ENCODE results near the gene ZNF248.

DNA sequence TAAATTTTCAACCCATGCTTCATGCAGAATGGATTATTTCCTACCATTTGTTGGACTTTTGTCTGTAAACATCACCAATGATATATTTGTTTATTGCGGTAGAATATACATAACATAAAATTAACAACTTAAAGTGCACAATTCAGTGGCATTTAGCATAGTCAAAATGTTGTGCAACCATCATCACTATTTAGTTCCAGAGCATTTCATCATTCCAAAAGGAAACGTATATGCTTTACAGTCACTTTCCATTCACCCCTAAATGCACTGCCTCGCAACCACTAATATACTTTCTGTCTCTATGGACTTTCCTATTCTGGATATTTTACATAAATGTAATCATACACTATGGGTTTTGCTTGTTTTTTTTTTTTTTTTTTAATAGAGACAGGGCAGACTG is 11.4 kb upstream of the ZNF248 start:
- TF ChIP-seq, protein P1, sequence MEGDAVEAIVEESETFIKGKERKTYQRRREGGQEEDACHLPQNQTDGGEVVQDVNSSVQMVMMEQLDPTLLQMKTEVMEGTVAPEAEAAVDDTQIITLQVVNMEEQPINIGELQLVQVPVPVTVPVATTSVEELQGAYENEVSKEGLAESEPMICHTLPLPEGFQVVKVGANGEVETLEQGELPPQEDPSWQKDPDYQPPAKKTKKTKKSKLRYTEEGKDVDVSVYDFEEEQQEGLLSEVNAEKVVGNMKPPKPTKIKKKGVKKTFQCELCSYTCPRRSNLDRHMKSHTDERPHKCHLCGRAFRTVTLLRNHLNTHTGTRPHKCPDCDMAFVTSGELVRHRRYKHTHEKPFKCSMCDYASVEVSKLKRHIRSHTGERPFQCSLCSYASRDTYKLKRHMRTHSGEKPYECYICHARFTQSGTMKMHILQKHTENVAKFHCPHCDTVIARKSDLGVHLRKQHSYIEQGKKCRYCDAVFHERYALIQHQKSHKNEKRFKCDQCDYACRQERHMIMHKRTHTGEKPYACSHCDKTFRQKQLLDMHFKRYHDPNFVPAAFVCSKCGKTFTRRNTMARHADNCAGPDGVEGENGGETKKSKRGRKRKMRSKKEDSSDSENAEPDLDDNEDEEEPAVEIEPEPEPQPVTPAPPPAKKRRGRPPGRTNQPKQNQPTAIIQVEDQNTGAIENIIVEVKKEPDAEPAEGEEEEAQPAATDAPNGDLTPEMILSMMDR (IDR thresholded peaks at IDR 0.05): no peak
- TF ChIP-seq POLR2A (IDR thresholded peaks at IDR 0.05): no peak
